IMR-90 (cell line): ENCODE measurements around the gene UBXN11. TPM values are rescaled to one million over a fixed set of nuclear protein-coding genes. Genes with fewer than 3 reads are reported as not detected.

Experiments
- ATAC-seq: fragments of 200-7000 bp; cut with Tn5 transposase; 2 replicates; pipeline ENCODE4 v1.9.1; 2020; ENCODE audit warnings: low read depth, mild to moderate bottlenecking, moderate library complexity
- BruUV-seq: library from RNA; stranded (reverse); fragments of 400-500 nt; replicated peaks from 2 replicates; lab custom pipeline; 2021; lab: Mats Ljungman, UMichigan
- CTCF ChIA-PET: fragments of 300-600 bp; formaldehyde crosslinking; extraction: SDS; loops from one replicate; lab custom pipeline; 2021; ENCODE audit warnings: antibody characterized with exemption; lab: Yijun Ruan, JAX
- POLR2A ChIA-PET: fragments of 300-600 bp; sonication (Branson Sonifier 250); formaldehyde crosslinking; loops from one replicate; lab custom pipeline; 2022; ENCODE audit warnings: antibody characterized with exemption; ENCODE audit not compliant: unreplicated experiment; lab: Charles Lee
- DNase-seq: peaks from one replicate; pipeline ENCODE4 v3.0.0; 2013
- H2AFZ ChIP-seq: replicated peaks from 2 replicates; pipeline ENCODE3; 2013; ENCODE audit warnings: low read length, mild to moderate bottlenecking; ENCODE audit not compliant: poor library complexity
- H2AK5ac ChIP-seq: 2 replicates; pipeline ENCODE4 v1.6.1; 2013; ENCODE audit warnings: low read depth, low read length, inconsistent platforms
- H2AK9ac ChIP-seq: replicated peaks from 2 replicates; pipeline ENCODE3; 2013; ENCODE audit warnings: mild to moderate bottlenecking, low read depth, low read length, moderate library complexity; ENCODE audit not compliant: poor library complexity
- H2BK120ac ChIP-seq: 2 replicates; pipeline ENCODE4 v1.6.1; 2013; ENCODE audit warnings: low read depth, low read length, inconsistent platforms
- H2BK15ac ChIP-seq: 3 replicates; pipeline ENCODE4 v1.6.1; 2013; ENCODE audit warnings: low read depth, low read length, inconsistent platforms
- H2BK20ac ChIP-seq: 2 replicates; pipeline ENCODE4 v1.6.1; 2013; ENCODE audit warnings: low read depth, mild to moderate bottlenecking, inconsistent platforms, low read length, moderate library complexity
- H2BK5ac ChIP-seq: 2 replicates; pipeline ENCODE4 v1.6.1; 2013; ENCODE audit warnings: mild to moderate bottlenecking, low read depth, low read length, inconsistent platforms; ENCODE audit not compliant: poor library complexity, severe bottlenecking
- H3K14ac ChIP-seq: replicated peaks from 2 replicates; pipeline ENCODE4 v1.6.1; 2013; ENCODE audit warnings: low read depth, low read length, inconsistent platforms
- H3K18ac ChIP-seq: 2 replicates; pipeline ENCODE4 v1.6.1; 2013; ENCODE audit warnings: low read depth, low read length, control low read depth
- H3K23ac ChIP-seq: 2 replicates; pipeline ENCODE4 v1.6.1; 2013; ENCODE audit warnings: low read depth, low read length, inconsistent platforms
- H3K27ac ChIP-seq: 2 replicates; pipeline ENCODE4 v1.5.1; 2013; ENCODE audit warnings: mild to moderate bottlenecking, control low read depth, low read length; ENCODE audit not compliant: insufficient read depth
- H3K27me3 ChIP-seq: 2 replicates; pipeline ENCODE4 v1.6.1; 2013; ENCODE audit warnings: low read length; ENCODE audit not compliant: control insufficient read depth, insufficient read depth
- H3K36me3 ChIP-seq: 2 replicates; pipeline ENCODE4 v1.6.1; 2013; ENCODE audit warnings: low read length, mixed read lengths; ENCODE audit not compliant: control insufficient read depth, insufficient read depth
- H3K4ac ChIP-seq: 2 replicates; pipeline ENCODE4 v1.6.1; 2013; ENCODE audit warnings: low read depth, low read length, inconsistent platforms
- H3K4me1 ChIP-seq: 2 replicates; pipeline ENCODE4 v1.6.1; 2013; ENCODE audit warnings: low read length, mixed read lengths; ENCODE audit not compliant: control insufficient read depth, insufficient read depth
- H3K4me2 ChIP-seq: 2 replicates; pipeline ENCODE4 v1.6.1; 2013; ENCODE audit warnings: low read depth, mild to moderate bottlenecking, control low read depth, low read length, moderate library complexity
- H3K4me3 ChIP-seq: 2 replicates; pipeline ENCODE4 v1.5.1; 2013; ENCODE audit warnings: low read depth, mild to moderate bottlenecking, control low read depth, low read length, moderate library complexity; ENCODE audit not compliant: insufficient read depth
- H3K56ac ChIP-seq: 2 replicates; pipeline ENCODE4 v1.6.1; 2013; ENCODE audit warnings: low read length, inconsistent platforms; ENCODE audit not compliant: insufficient read depth; ENCODE audit errors: extremely low read depth
- H3K79me1 ChIP-seq, 2 experiments: 2 replicates each; pipeline ENCODE4 v1.6.1; 2013; ENCODE audit warnings: low read length in 2 of 2, inconsistent platforms in 1 of 2, low read depth in 1 of 2
- H3K9ac ChIP-seq: 2 replicates; pipeline ENCODE4 v1.6.1; 2013; ENCODE audit warnings: low read depth, low read length, control low read depth
- H3K9me1 ChIP-seq: 2 replicates; pipeline ENCODE4 v1.6.1; 2013; ENCODE audit warnings: low read length, inconsistent platforms; ENCODE audit not compliant: insufficient read depth
- H3K9me3 ChIP-seq: 2 replicates; pipeline ENCODE4 v1.6.1; 2013; ENCODE audit warnings: low read length; ENCODE audit not compliant: control insufficient read depth, insufficient read depth
- H4K20me1 ChIP-seq: 2 replicates; pipeline ENCODE4 v1.6.1; 2013; ENCODE audit warnings: low read length, inconsistent platforms; ENCODE audit not compliant: insufficient read depth
- H4K5ac ChIP-seq: 2 replicates; pipeline ENCODE4 v1.6.1; 2013; ENCODE audit warnings: mild to moderate bottlenecking, low read depth, low read length, control low read depth
- H4K8ac ChIP-seq, 2 experiments: 2 replicates each; pipeline ENCODE4 v1.6.1; 2013; ENCODE audit warnings: low read depth in 2 of 2, low read length in 2 of 2, control low read depth in 1 of 2, inconsistent platforms in 1 of 2
- H4K91ac ChIP-seq: 2 replicates; pipeline ENCODE4 v1.6.1; 2013; ENCODE audit warnings: low read depth, low read length, inconsistent platforms; ENCODE audit not compliant: insufficient read depth
- CHD1 ChIP-seq: IDR thresholded peaks from 2 replicates; pipeline ENCODE4 v1.6.1; 2012; ENCODE audit warnings: low read depth, low read length, improper control_type of control experiment
- MAFK ChIP-seq: IDR thresholded peaks from 2 replicates; pipeline ENCODE4 v1.6.1; 2012; ENCODE audit warnings: low read depth, low read length, improper control_type of control experiment
- MAZ ChIP-seq: IDR thresholded peaks from 2 replicates; pipeline ENCODE4 v1.6.1; 2012; ENCODE audit warnings: low read depth, mild to moderate bottlenecking, low read length, improper control_type of control experiment, moderate library complexity, borderline replicate concordance
- NFE2L2 ChIP-seq: fragments of 150-350 bp; IDR thresholded peaks from 2 replicates; pipeline ENCODE4 v1.6.1; 2016; ENCODE audit warnings: low read depth, mild to moderate bottlenecking, low read length
- RCOR1 ChIP-seq: IDR thresholded peaks from 2 replicates; pipeline ENCODE4 v1.6.1; 2012; ENCODE audit warnings: mild to moderate bottlenecking, low read length, improper control_type of control experiment; ENCODE audit not compliant: insufficient replicate concordance
- SMC3 ChIP-seq: fragments of 150-350 bp; IDR thresholded peaks from 2 replicates; pipeline ENCODE4 v1.6.1; 2016; ENCODE audit warnings: low read depth, mild to moderate bottlenecking, antibody characterized with exemption, low read length, moderate library complexity
- WGBS, 2 experiments: methylation state at CpG; one replicate each; pipeline versions ENCODE4 v1.1.5 to v1.1.7; 2013; ENCODE audit warnings: missing lambda C conversion rate in 2 of 2; ENCODE audit not compliant: insufficient read length in 1 of 2; ENCODE audit errors: extremely low coverage in 2 of 2; 5-methylcytosine and 5-hydroxymethylcytosine counted together
- dilution Hi-C: fragments of 300-500 bp; cut with HindIII; formaldehyde crosslinking; loops from one replicate; pipeline ENCODE4 v1.14.3; 2018; ENCODE audit warnings: low sequenced_read_pairs; ENCODE audit not compliant: unreplicated experiment
- in situ Hi-C: fragments of 300-500 bp; cut with MboI; formaldehyde crosslinking; loops from 3 replicates; pipeline ENCODE4 v1.14.3; 2019; ENCODE audit warnings: low sequenced_read_pairs, inconsistent platforms, mixed read lengths
- intact Hi-C: fragments of 100-400 bp; cut with micrococcal nuclease; formaldehyde crosslinking; loops from 2 replicates; pipeline ENCODE4 v1.10.0; 2022
- polyA plus RNA-seq, 3 experiments: library from polyadenylated mRNA; depleted of rRNA; stranded (reverse); fragments of >200 nt; gene quantifications; 2 replicates each; pipeline ENCODE4 v1.2.3, GENCODE V29; 2012; ENCODE audit warnings: low replicate concordance in 1 of 3
- total RNA-seq: library from RNA; depleted of rRNA; stranded (reverse); fragments of >200 nt; gene quantifications from 2 replicates; pipeline ENCODE4 v1.2.3, GENCODE V29; 2012

UBXN11 gene
- total and polyA plus RNA-seq, 2 of the 4 experiments (the other 2 are of a cell fraction) = 5.2 to 17.0 TPM

DNA sequence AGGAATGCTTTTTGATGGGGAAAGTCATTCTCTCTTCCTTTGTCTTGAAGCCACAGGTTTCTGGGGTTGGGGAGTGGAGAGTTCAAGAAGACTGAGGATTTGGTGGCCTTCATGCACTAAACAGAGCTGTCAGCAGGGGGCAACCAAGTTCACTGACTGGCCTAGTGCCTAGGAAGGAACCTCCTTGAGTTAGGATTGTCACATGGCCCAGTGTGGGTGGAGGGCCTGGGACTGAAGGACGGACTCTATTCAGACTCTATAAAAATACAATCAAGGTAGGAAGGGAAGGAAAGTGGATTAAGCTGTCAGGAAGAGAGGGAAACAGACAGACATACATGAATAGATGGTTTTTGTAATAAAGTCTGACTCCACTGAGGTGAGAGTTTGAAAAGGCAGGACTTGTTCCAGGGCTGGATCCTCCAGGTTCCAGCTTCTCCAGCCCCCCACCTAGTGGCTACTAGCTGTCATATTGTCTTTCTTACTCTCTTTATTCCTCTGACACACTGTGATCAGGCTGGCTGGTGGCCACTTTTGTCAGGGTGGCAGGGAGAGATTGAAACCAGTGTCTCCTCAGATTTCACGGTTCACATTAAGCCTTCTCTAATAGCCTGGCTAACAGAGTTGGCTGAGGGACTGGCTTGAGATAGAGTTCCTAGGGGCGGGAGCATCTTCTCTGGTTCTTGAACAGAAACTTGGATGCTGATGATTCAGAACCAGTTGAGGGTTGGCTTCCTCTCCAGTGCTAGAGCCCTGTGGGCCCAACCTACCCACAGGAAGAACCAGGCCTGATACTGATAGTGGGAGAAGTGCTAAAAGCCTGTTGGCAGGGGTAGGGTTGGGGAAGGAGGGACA lies 30.6 kb downstream of the UBXN11 start (continued):
- TF ChIP-seq MAFK = no peak

DNA sequence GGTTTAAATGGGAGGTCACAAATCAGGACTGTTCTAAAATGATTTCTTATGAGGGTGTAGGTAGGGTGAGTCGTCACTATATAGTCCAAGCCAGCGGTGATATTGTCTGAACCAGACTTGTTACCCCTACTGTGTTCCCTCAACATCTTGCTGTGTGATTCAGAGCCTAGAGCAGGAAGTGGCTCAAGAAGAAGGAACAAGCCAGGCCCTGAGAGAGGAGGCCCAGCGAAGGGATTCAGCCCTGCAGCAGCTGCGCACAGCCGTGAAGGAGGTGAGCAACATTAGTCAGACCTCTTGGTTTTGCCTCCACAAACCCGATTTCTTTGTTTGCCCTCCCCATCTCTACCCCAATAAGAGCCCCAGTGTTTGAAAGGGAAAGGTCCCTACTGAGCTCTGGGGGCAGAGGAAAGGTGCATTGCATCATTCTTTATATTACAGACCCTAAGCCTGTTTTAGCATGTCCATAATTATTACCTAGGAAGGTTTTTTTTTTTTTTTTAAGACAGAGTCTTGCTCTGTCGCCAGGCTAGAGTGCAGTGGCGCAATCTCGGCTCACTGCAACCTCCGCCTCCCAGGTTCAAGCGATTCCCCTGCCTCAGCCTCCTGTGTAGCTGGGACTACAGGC lies 31.5 kb downstream of the UBXN11 start:
- intact Hi-C loops = loop anchor here (1.0 to 5.0 kb wide), 4 partner anchors 46 to 238 kb away; no protein-coding TSS in a partner anchor
- BruUV-seq = no TSS peak
- POLR2A ChIA-PET = no interaction called here

More for the DNA sequence above, 31.5 kb downstream of the UBXN11 start:
- H2BK20ac ChIP-seq = no peak overlapping the region
- H3K36me3 ChIP-seq = peaks cover 4% of the 10 kb centered on the region; the same call in 1 of the 2 replicates
- peaks cover 14% of the 10 kb centered on the region for H3K9me1 ChIP-seq
- H3K4me2 ChIP-seq = no peak overlapping the region
- WGBS, 2 experiments = 100% methylated on average over 2 of the region's 11 CpGs; no CpG with 5 or more reads in 1 of the 2 experiments
- peak overlapping the region; percentile 17; the same call in 1 of the 2 replicates for H3K14ac ChIP-seq
- in situ Hi-C loops = no loop called here
- H4K5ac ChIP-seq = no peak overlapping the region
- H4K20me1 ChIP-seq = peaks cover 14% of the 10 kb centered on the region
- no peak overlapping the region for H2BK120ac ChIP-seq
- H3K4ac ChIP-seq = 0 out of 2 replicates have a peak overlapping the region, but pooled peaks have one; percentile 9
- DNase-seq (peak; percentile 57), ATAC-seq (no peak)
- H3K4me3 ChIP-seq = no peak overlapping the region
- H4K8ac ChIP-seq = peak overlapping the region in 1 of 2 experiments; percentile 65; a peak in 2 of 4 replicates
- no peak overlapping the region for H4K91ac ChIP-seq
- no peak overlapping the region for H3K23ac ChIP-seq
- peak overlapping the region; percentile 37 for H2BK5ac ChIP-seq
- H2AK5ac ChIP-seq = no peak overlapping the region
- H3K4me1 ChIP-seq = peaks cover 29% of the 10 kb centered on the region
- H3K56ac ChIP-seq = no peak overlapping the region
- dilution Hi-C loops = no loop called here
- 0 out of 3 replicates have a peak overlapping the region, but pooled peaks have one; percentile 2 for H2BK15ac ChIP-seq
- CTCF ChIA-PET = interaction anchor here (1.0 to 2.3 kb wide), 5 partner anchors 10 to 47 kb away, joined by 3 to 18 read pairs (median 4); no protein-coding TSS in a partner anchor
- H2AFZ ChIP-seq = peak overlapping the region; percentile 29
- H3K27ac ChIP-seq = no peak overlapping the region
- peaks cover 6 to 28% of the 10 kb centered on the region in 2 experiments; a peak in 3 of 4 replicates for H3K79me1 ChIP-seq
- H3K9ac ChIP-seq = no peak overlapping the region
- no peaks in the 10 kb centered on the region for H3K27me3 ChIP-seq
- H2AK9ac ChIP-seq = peak overlapping the region; percentile 82
- no peaks in the 10 kb centered on the region for H3K9me3 ChIP-seq
- H3K18ac ChIP-seq = no peak overlapping the region
- TF ChIP-seq MAZ (no peak), SMC3 (no peak), NFE2L2 (no peak), RCOR1 (no peak), CHD1 (no peak), MAFK (no peak)
